Stomach smooth muscle (tissue), 2 donors: Measurements from ENCODE around the gene VAV2.

Source experiments
- H3K27ac ChIP-seq: one replicate; pipeline ENCODE4 v1.7.0; 2013; ENCODE audit warnings: mild to moderate bottlenecking, low read length, inconsistent platforms
- H3K27me3 ChIP-seq, 2 donors: one replicate each; pipeline ENCODE4 v1.7.0; 2013; ENCODE audit warnings: low read length in 2 of 2; ENCODE audit not compliant: insufficient read depth in 2 of 2, control insufficient read depth in 1 of 2
- H3K36me3 ChIP-seq, 2 donors: one replicate each; pipeline ENCODE4 v1.7.0; 2013; ENCODE audit warnings: low read length in 2 of 2; ENCODE audit not compliant: control insufficient read depth in 2 of 2, insufficient read depth in 2 of 2
- H3K4me1 ChIP-seq: one replicate; pipeline ENCODE4 v1.7.0; 2013; ENCODE audit warnings: low read length; ENCODE audit not compliant: control insufficient read depth, insufficient read depth
- H3K4me3 ChIP-seq, 2 donors: one replicate each; pipeline ENCODE4 v1.7.0; 2013; ENCODE audit warnings: low read length in 2 of 2
- H3K9ac ChIP-seq, 2 donors: one replicate each; pipeline ENCODE4 v1.7.0; 2013; ENCODE audit warnings: low read length in 2 of 2, mild to moderate bottlenecking in 1 of 2
- H3K9me3 ChIP-seq, 2 donors: one replicate each; pipeline ENCODE4 v1.7.0; 2013; ENCODE audit warnings: low read length in 2 of 2; ENCODE audit not compliant: control insufficient read depth in 2 of 2
- donor health status: healthy.
- donor health status: Pancreatic carcinoma.

The VAV2 gene

DNA sequence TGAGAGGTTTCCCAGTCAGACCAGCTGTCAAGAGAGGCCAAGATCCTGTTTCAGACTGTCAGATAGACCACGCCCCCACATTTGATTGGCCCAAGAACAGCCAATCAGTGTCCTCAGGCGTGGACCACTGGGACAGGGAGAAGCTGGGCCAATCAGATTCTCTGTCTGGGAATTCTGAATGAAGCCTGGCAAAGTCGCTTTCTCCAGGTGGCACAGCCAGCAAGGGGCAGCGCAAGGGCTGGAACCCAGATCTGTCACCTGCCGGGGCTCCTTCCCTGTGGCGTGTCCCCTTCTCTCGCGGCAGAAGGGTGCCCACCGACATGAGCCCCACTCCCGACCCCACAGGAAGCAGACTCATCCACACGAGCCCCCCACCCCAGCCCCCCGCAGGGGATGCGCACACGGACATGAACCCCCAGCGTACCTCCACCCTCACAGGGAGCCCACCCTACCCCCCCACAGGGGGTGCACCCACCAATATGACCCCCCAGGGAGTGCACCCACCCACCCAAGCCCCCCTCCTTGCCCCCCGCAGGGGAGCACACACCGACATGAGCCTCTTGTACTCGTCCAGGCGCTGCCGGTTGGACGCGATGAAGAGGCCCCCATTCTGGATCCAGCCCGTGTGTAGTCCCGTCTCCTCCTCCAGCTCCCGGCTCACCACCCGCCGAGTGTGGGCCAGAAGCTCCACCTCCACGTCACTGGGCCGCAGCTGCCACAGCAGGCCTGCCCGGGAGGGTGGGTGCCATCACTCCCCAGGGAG is 260.1 kb downstream of the VAV2 start:
- Histone ChIP-seq H3K4me3 (no peak overlapping the region), H3K9me3 (no peaks in the 10 kb centered on the region), H3K9ac (no peak overlapping the region), H3K4me1 (peaks cover under 1% of the 10 kb centered on the region), H3K27me3 (peaks cover 0 to 2% of the 10 kb centered on the region in 2 donors), H3K36me3 (no peaks in the 10 kb centered on the region), H3K27ac (no peak overlapping the region)

DNA sequence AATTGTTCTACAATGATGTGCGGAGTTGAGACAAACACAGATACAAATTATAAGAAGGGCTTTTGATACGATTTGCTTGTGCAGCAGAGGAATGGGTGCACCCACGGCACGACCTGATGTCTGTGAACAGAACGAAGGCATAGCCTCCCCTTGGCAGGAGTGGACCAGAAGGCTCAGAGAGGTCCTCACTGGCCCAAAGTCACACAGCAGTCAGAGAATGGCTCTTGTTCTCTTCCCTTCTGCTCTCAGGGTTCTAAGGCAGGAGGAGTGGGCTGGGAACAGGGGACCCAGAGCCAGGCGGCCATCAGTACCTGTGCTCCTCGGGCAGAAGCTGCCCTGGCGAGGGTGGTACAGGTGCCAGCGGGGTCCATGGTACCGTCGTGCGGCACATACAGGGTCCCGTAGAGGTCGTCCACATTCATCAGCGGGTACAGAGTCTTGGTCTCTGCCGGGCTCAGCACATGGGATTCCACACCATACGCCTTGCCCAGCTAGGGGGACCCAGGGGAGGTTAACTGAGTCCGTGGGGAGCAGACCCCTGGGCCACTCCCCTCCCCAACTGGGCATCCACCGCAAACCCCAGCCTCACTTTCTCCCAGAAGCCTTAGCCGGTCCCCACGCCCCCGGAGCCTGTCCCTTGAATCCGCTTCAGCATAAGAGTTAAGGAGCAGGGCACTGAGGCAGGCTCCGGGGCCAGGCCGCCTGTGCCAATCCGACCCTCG is 261.0 kb downstream of the VAV2 start:
- no peak overlapping the region for H3K27ac ChIP-seq
- H3K9ac ChIP-seq = no peak overlapping the region
- peaks cover 0 to 5% of the 10 kb centered on the region in 2 donors for H3K27me3 ChIP-seq

GRCh38 chr9:133729617-133730281 is 262.4 kb downstream of the VAV2 start:
- Histone ChIP-seq H3K27ac (no peak overlapping the region), H3K36me3 (no peaks in the 10 kb centered on the region), H3K27me3 (peaks cover 0 to 5% of the 10 kb centered on the region in 2 donors), H3K9ac (no peak overlapping the region), H3K4me1 (no peaks in the 10 kb centered on the region), H3K9me3 (no peaks in the 10 kb centered on the region), H3K4me3 (no peak overlapping the region)

More for the DNA sequence above, 261.0 kb downstream of the VAV2 start:
- H3K36me3 ChIP-seq = no peaks in the 10 kb centered on the region
- no peaks in the 10 kb centered on the region for H3K4me1 ChIP-seq
- no peak overlapping the region for H3K4me3 ChIP-seq
- no peaks in the 10 kb centered on the region for H3K9me3 ChIP-seq

DNA sequence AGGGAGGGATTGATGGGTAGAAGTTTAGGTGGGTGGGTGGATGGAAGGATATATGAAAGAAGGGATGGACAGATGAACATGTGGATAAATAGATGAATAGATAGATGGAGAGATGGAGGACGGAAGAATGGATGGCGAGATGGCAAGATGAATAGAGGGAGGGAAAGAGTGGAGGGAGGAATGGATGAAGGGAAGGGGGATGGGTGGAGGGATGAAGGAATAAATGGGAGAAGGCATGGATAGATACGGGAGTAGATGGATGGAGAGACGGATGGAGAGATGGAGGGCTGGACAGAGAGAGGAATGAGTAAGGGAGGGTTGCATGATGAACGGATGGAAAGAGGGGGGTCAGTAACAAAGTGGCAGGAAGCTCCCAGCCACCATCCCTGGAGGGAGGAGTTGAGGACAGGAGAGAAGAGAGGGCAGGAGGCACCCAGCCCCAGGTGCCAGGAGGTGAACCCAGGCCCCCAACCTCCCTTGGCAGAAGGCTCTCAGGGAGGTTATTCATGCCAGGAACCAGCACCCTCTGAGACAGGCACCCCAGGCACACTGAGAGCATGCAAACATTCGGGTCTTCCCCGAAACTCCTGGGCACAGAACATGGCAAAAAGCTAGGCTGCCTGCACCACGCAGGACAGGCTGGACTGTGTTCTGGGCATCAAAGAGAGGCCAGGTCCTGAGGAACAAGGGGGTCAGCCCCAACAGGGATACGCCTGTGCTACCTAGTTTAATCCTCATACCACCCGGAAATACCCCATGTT is 263.1 kb downstream of the VAV2 start:
- no peaks in the 10 kb centered on the region for H3K9me3 ChIP-seq
- H3K9ac ChIP-seq = no peak overlapping the region
- no peaks in the 10 kb centered on the region for H3K4me1 ChIP-seq
- H3K27me3 ChIP-seq = peaks cover 0 to 5% of the 10 kb centered on the region in 2 donors
- no peak overlapping the region for H3K27ac ChIP-seq
- H3K4me3 ChIP-seq = no peak overlapping the region
- no peaks in the 10 kb centered on the region for H3K36me3 ChIP-seq

DNA sequence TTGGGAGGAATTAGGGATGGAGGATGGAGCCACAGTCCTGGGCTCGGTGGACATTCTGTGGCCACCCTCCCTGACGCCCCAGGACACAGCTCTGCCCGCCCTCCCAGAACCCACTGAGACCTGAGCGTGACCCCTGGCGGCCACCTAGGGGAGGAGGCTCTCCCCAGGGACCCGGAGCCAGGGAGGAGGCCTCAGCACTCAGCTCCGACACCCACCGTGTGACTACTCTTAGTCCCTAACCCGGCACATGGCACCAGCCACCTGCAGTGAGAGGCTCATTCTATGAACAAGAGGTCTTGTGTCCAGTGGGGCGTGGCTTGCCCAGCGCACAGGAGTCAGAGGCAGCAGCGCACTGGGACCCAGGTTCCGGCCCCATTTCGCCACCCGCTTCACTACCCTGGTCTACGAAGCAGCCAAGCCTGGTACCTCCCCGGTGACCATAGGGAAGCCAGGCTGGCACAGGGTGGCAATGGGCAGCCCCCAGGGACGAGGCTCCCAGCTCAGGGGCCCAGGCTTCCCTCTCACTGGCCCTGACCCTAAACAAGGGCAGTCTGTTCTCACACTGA is 264.2 kb downstream of the VAV2 start:
- peaks cover 0 to 5% of the 10 kb centered on the region in 2 donors for H3K27me3 ChIP-seq

GRCh38 chr9:133727277-133727875 is 264.7 kb downstream of the VAV2 start:
- Histone ChIP-seq H3K4me3 (no peak overlapping the region), H3K9me3 (no peaks in the 10 kb centered on the region), H3K36me3 (no peaks in the 10 kb centered on the region), H3K9ac (no peak overlapping the region), H3K27me3 (peaks cover 0 to 5% of the 10 kb centered on the region in 2 donors), H3K27ac (no peak overlapping the region), H3K4me1 (no peaks in the 10 kb centered on the region)

More for the DNA sequence above, 264.2 kb downstream of the VAV2 start:
- Histone ChIP-seq H3K4me3 (no peak overlapping the region), H3K4me1 (no peaks in the 10 kb centered on the region), H3K27ac (no peak overlapping the region), H3K36me3 (no peaks in the 10 kb centered on the region), H3K9me3 (no peaks in the 10 kb centered on the region), H3K9ac (no peak overlapping the region)

GRCh38 chr9:133726401-133727276 is 265.5 kb downstream of the VAV2 start:
- Histone ChIP-seq H3K27ac (no peak overlapping the region), H3K9me3 (no peaks in the 10 kb centered on the region), H3K36me3 (no peaks in the 10 kb centered on the region), H3K9ac (no peak overlapping the region), H3K4me1 (no peaks in the 10 kb centered on the region), H3K4me3 (no peak overlapping the region), H3K27me3 (peaks cover 0 to 5% of the 10 kb centered on the region in 2 donors)

GRCh38 chr9:133725886-133726285 is 266.2 kb downstream of the VAV2 start:
- H3K4me3 ChIP-seq = no peak overlapping the region
- no peak overlapping the region for H3K27ac ChIP-seq
- H3K9me3 ChIP-seq = no peaks in the 10 kb centered on the region
- H3K9ac ChIP-seq = no peak overlapping the region
- H3K36me3 ChIP-seq = no peaks in the 10 kb centered on the region
- H3K27me3 ChIP-seq = peaks cover 0 to 5% of the 10 kb centered on the region in 2 donors
- H3K4me1 ChIP-seq = no peaks in the 10 kb centered on the region

GRCh38 chr9:133718563-133719315 is 273.4 kb downstream of the VAV2 start:
- H3K4me3 ChIP-seq = no peak overlapping the region
- no peak overlapping the region for H3K27ac ChIP-seq
- no peaks in the 10 kb centered on the region for H3K36me3 ChIP-seq
- peaks cover 0 to 6% of the 10 kb centered on the region in 2 donors for H3K27me3 ChIP-seq
- H3K9me3 ChIP-seq = no peaks in the 10 kb centered on the region
- H3K9ac ChIP-seq = no peak overlapping the region
- H3K4me1 ChIP-seq = no peaks in the 10 kb centered on the region
